Measurements from ENCODE around the gene ACY1.
"Not testable (repeated sequence)": the region's sequence is repeated elsewhere in the genome, so short reads cannot be mapped to it uniquely, and the experiment has no call there.

Gene ACY1

DNA sequence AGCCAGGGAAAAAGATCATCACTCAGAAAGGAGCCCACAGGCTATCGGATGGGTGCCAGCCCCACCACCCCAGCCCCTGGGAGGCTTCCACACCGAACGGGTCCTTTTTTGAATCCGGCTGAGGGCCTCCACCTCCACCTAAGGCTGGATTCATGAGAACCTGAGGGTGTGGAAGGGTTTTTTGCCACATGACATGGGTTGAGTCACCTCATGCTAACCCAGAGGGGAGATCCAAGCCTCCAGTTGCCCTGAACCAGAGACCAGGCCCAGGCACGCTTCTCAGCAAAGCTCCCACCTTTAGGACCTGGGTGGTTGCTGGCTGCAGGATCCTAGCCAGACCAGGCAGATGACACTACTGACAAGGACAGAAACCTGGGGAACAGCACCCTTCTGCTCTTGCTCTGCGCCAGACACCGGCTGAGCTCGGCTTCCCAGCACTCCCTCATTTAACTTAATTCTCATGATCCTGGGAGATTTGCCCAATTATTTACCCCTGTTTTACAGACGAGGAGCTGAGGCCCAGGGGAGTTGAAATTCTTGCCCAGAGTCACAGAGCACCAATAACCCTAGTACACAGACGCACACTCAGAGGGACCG lies 47.5 kb downstream of the ACY1 start:
- DNase-seq: no peak

DNA sequence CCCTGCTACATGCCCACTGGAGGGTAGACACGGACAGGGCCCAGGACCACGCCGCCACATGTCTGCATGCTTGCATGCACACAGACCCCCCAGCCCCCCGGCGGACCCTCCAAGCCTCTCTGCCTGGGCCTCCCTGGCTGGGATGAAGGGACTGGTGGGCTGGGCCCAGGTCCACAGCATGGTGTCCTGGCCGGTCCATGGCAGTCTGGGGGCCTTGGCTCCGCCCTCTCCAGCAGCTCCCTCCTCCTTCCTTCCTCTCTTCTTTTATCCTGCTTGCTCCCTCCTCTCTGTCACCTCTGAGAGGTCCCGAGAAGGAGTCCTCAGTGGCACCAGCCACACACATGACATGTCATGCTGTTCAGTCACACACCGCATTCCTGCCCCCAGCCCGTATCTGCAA lies 48.6 kb downstream of the ACY1 start:
- no peak for DNase-seq

DNA sequence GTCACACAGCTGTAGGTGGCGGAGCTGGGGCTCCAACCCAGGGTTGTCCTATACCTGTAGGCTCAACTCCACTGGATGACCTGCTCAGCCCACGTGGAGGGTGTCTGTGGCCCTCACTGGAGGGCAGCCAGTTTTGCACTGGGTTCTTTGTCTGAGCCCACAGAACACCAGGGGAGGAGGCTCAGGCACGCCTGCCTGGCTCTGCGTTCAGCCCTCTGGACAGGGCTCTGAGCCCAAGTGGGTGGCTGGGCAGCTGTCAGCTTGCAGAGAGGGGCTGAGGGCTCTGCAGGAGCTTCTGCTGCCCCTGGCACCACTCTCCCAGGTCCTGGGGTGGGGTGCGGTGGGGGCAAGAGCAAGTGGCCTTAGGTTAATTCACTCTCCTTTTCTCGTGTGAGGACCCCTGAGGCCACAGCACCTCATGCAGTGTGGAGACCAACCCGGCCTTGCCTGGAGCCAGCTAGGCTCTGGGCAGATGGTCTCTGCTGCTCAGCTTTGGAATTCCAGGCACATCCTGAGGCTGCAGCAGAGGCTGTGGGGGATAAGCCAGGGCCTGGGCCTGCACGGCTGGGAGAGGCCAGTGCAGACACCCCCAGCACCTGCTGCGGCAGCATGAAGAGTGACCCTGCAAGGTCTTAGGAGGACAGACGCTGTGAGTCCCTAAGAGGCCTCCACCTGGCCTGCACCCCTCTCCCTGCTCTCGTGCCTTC lies 49.5 kb downstream of the ACY1 start:
- DNase-seq: peak; percentile 93 to 97

DNA sequence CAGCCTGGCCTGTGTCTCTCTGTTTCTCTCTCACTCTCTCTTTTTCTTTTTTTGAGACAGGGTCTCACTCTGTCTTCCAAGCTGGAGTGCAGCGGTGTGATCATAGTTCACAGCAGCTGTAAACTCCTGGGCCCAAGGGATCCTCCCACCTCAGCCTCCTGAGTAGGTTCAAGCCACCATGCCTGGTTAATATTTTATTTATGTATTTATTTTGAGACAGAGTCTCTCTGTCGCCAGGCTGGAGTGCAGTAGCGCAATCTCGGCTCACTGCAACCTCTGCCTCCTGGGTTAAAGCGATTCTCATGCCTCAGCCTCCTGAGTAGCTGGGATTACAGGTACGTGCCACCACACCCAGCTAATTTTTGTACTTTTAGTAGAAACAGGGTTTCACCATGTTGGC lies 50.4 kb downstream of the ACY1 start:
- not testable (repeated sequence) for DNase-seq

DNA sequence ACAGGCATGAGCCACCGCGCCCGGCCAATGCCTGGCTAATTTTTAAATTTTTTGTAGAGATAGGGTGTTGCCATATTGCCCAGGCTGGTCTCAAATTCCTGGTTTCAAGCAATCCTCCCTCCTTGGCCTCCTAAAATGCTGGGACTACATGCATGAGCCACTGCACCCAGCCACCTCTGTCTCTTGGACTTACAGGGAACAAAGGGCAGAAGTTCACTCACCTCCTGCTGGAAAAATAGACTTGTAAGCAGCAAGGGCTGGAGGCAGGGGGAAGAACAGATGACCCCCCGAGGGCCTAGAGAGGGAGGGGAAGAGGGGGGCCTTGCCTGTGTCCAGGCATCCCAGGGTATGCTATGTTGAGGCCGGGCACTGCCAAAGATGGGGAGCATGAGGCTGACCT lies 50.9 kb downstream of the ACY1 start:
- no peak for DNase-seq

DNA sequence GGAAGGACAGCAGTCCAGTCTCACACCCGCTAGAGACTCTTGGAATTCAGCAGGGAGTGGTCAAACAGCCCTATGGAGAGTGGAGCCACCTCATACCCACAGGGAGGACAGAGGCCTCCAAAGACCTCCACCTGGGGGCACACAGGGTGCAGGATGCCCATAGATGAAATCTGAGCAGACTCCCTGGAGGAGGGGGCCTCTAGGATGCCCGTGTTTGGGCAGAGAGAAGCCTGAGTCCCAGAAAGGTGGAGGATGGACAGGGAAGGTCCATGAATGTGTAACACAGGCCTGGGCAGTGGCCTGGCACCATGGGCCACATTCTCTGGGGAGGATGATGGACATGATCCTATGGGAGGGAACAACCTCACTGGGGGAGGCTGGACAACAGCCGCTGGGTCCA lies 51.3 kb downstream of the ACY1 start:
- no peak for DNase-seq

DNA sequence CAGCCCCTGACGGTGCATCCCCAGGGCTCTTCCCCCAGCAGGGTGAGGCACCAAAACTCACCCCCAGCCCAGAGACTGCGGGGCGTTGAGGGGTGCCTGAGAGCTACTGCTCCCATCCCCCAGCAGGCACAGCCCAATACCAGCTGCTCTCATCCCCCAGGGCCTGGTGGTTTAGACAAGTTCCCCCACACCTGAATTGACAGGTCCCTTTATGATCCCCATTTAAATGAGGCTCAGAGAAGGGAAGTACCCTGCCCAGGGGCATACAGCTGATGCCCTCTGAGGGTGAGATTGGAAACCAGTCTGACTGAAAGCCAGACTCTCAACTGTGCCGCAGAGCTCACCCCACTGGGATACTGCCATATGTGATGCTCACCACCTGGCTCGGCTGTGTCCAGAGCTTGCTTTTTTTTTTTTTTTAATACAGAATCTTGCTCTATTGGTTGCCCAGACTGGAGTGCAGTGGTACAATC lies 52.9 kb downstream of the ACY1 start:
- DNase-seq: peak; percentile 66 to 86

DNA sequence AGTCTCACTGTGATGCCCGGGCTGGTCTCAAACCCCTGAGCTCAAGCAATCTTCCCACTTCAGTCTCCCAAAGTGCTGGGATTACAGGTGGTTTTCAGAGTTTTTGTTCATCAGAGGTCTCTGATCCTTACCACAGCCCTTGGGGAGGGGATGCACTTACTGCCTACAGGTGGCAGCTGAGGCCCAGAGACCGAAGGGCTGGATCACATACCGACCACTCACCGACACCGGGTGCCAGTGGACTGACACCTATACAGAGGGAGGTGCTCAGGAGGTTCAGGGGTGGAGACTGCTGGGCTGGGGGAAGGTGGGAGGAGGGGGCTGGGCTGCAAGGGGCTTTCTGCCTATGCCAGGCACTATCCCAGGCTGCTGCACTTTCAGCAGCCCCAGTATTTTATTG lies 53.5 kb downstream of the ACY1 start:
- no peak for DNase-seq

DNA sequence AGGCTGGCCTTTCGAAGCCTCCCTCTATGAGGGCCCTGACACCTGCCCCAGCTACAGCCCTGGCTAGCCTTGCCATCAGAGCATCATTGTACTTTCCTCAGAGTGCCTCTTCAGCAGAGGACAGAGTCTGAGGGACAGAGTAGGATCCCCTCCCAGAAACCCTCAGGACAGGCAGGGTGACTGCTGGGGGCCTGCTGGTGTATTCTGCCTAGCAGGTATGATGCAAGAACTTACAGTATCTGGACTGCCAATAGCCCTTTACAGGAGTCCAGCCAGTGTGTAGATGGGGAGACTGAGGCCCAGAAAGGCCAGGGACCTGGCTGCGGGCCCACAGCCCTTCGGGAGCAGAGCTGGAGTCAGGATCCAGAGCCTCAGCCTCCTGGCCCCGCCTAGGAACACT lies 54.0 kb downstream of the ACY1 start:
- DNase-seq: no peak

DNA sequence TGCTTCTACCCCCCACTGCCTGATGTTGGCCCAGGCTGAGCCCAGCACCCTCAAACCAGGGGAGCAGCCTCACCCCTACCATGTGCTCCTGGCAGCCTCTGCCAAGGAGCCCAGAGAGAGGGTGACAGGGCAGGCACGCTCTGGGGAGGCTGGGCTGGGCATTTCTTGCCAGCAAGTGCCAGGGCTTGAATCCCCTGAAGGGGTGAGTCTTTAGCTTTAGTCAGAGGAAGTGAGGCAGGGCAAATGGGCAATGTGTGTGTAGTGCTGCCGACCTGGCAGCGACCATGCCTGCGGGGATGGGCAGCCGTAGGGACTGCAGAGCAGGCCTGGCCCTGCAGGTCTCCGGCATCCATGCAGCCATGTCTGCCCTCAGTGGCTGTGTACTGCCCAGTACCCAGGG lies 54.9 kb downstream of the ACY1 start:
- DNase-seq: no peak
